HepG2 (cell line): Measurements from ENCODE around the gene BCL11B. TPM values are rescaled to one million over a fixed set of nuclear protein-coding genes. Genes with fewer than 3 reads are reported as not detected.

Source experiments
- GTF2F1 ChIP-seq: fragments of 150-350 bp; IDR thresholded peaks from 2 replicates; pipeline ENCODE4 v1.6.1; 2014; ENCODE audit warnings: low read length
- IRF2 ChIP-seq: IDR thresholded peaks from 2 replicates; pipeline ENCODE4 v1.6.1; 2018; ENCODE audit warnings: missing genetic modification reagents, missing compliant biosample characterization
- PHF5A ChIP-seq: IDR thresholded peaks from one replicate; pipeline ENCODE4 v1.6.1; 2018; ENCODE audit warnings: low read depth, missing genetic modification reagents; ENCODE audit not compliant: unreplicated experiment
- RBFOX2 ChIP-seq: fragments of 200-400 bp; formaldehyde crosslinking; IDR thresholded peaks from 2 replicates; pipeline ENCODE4 v1.6.1; 2017; ENCODE audit warnings: low read depth, mild to moderate bottlenecking, low read length
- SMAD9 ChIP-seq: sonication (generic); formaldehyde crosslinking; IDR thresholded peaks from 2 replicates; pipeline ENCODE4 v1.5.1; 2020; ENCODE audit warnings: mild to moderate bottlenecking, missing genetic modification reagents
- ZNF101 ChIP-seq: sonication (generic); formaldehyde crosslinking; IDR thresholded peaks from 2 replicates; pipeline ENCODE4 v1.4.0; 2020; ENCODE audit warnings: mild to moderate bottlenecking, low read depth, missing genetic modification reagents, borderline replicate concordance
- ZNF160 ChIP-seq: sonication (generic); formaldehyde crosslinking; IDR thresholded peaks from 2 replicates; pipeline ENCODE4 v1.8.0; 2022; ENCODE audit warnings: mild to moderate bottlenecking, inconsistent platforms, missing genetic modification reagents
- ZNF30 ChIP-seq: sonication (generic); formaldehyde crosslinking; IDR thresholded peaks from 2 replicates; pipeline ENCODE4 v1.5.0; 2020; ENCODE audit warnings: mild to moderate bottlenecking, missing genetic modification reagents
- ZNF329 ChIP-seq: sonication (generic); formaldehyde crosslinking; IDR thresholded peaks from 2 replicates; pipeline ENCODE4 v1.9.0; 2021; ENCODE audit warnings: low read depth, mild to moderate bottlenecking, missing genetic modification reagents
- ZNF652 ChIP-seq: IDR thresholded peaks from 2 replicates; pipeline ENCODE4 v1.6.1; 2016; ENCODE audit warnings: low read depth, borderline replicate concordance
- polyA plus RNA-seq, 8 experiments: library from polyadenylated mRNA; depleted of rRNA in 3 of 8; stranded (reverse) in 7 of 8; unstranded in 1 of 8; fragments of >200 nt; fragmentation: Illumina TruSeq in 4 of 8; extraction: Trizol in 4 of 8; gene quantifications; 2 replicates each; pipeline versions ENCODE4 v1.2.1 to v1.2.3, GENCODE V29; 2011 to 2016; ENCODE audit warnings: low read depth in 4 of 8, missing spikeins in 1 of 8, mixed read lengths in 1 of 8; ENCODE audit not compliant: insufficient read depth in 1 of 8
- total RNA-seq, 5 experiments: library from RNA; depleted of rRNA; stranded (reverse); fragments of >200 nt; fragmentation: Illumina TruSeq; extraction: Trizol; gene quantifications; 2 replicates each; pipeline ENCODE4 v1.2.3, GENCODE V29; 2016; ENCODE audit warnings: low read depth in 1 of 5
- TF ChIP-seq, protein P1 (sequence below): IDR thresholded peaks from 2 replicates; pipeline ENCODE4 v1.4.0; 2020; ENCODE audit warnings: mild to moderate bottlenecking, missing genetic modification reagents
- TF ChIP-seq, protein P2 (sequence below): sonication (generic); formaldehyde crosslinking; IDR thresholded peaks from 2 replicates; pipeline ENCODE4 v1.8.0; 2022; ENCODE audit warnings: missing genetic modification reagents, mild to moderate bottlenecking, moderate library complexity, borderline replicate concordance
- TF ChIP-seq, protein P3 (sequence below): sonication (generic); formaldehyde crosslinking; IDR thresholded peaks from 2 replicates; pipeline ENCODE4 v1.9.0; 2021; ENCODE audit warnings: missing genetic modification reagents, borderline replicate concordance

BCL11B gene
- total and polyA plus RNA-seq, 2 of the 13 experiments (the other 11 are each of a cell fraction or from before 2014, with no cell fraction given): not detected

DNA sequence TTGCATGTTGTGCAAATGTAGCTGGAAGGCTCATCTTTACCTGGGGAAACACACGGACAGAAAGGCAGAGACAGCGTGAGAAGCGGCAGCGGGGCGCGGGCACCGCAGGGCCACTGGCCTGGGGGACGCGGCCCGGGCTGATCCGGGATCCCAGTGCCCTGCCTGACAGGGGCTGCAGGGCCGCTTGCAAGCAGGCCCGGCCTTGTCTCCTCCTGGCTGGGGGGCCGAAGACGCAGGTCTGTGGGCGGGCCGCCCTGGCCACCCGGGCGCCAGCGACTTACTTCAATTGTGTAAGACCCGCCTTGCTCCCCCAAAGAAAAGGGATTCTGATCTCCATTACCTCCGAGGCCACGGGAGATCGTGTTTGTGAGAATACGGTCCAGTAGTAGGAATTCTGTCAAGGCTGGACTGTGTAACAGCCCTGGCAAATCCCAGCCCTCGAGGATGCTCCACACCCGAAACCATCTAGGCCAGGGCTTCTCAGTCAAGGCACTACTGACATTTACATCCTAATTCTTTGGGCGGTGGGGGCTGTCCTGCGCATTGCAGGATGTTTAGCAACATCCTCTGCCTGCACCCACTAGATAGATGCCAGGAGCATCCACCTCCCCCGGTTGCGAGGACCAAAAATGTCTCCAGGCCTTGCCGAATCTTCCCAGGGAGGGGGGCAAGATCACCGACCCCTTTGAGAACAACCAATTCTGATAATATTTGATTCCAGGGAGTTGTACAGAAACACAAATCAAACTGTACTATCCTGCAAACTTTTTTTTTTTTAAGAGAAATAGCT is 95.6 kb downstream of the BCL11B start (continued):
- TF ChIP-seq, protein P1, sequence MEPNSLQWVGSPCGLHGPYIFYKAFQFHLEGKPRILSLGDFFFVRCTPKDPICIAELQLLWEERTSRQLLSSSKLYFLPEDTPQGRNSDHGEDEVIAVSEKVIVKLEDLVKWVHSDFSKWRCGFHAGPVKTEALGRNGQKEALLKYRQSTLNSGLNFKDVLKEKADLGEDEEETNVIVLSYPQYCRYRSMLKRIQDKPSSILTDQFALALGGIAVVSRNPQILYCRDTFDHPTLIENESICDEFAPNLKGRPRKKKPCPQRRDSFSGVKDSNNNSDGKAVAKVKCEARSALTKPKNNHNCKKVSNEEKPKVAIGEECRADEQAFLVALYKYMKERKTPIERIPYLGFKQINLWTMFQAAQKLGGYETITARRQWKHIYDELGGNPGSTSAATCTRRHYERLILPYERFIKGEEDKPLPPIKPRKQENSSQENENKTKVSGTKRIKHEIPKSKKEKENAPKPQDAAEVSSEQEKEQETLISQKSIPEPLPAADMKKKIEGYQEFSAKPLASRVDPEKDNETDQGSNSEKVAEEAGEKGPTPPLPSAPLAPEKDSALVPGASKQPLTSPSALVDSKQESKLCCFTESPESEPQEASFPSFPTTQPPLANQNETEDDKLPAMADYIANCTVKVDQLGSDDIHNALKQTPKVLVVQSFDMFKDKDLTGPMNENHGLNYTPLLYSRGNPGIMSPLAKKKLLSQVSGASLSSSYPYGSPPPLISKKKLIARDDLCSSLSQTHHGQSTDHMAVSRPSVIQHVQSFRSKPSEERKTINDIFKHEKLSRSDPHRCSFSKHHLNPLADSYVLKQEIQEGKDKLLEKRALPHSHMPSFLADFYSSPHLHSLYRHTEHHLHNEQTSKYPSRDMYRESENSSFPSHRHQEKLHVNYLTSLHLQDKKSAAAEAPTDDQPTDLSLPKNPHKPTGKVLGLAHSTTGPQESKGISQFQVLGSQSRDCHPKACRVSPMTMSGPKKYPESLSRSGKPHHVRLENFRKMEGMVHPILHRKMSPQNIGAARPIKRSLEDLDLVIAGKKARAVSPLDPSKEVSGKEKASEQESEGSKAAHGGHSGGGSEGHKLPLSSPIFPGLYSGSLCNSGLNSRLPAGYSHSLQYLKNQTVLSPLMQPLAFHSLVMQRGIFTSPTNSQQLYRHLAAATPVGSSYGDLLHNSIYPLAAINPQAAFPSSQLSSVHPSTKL (CRISPR knock-in tag): no peak
- TF ChIP-seq ZNF30 (no peak), SMAD9 (no peak), ZNF101 (CRISPR knock-in tag) (no peak), PHF5A (CRISPR knock-in tag) (no peak), GTF2F1 (no peak), ZNF160 (CRISPR knock-in tag) (no peak), RBFOX2 (no peak), ZNF652 (no peak), IRF2 (CRISPR knock-in tag) (no peak), ZNF329 (CRISPR knock-in tag) (no peak)
- TF ChIP-seq, protein P2, sequence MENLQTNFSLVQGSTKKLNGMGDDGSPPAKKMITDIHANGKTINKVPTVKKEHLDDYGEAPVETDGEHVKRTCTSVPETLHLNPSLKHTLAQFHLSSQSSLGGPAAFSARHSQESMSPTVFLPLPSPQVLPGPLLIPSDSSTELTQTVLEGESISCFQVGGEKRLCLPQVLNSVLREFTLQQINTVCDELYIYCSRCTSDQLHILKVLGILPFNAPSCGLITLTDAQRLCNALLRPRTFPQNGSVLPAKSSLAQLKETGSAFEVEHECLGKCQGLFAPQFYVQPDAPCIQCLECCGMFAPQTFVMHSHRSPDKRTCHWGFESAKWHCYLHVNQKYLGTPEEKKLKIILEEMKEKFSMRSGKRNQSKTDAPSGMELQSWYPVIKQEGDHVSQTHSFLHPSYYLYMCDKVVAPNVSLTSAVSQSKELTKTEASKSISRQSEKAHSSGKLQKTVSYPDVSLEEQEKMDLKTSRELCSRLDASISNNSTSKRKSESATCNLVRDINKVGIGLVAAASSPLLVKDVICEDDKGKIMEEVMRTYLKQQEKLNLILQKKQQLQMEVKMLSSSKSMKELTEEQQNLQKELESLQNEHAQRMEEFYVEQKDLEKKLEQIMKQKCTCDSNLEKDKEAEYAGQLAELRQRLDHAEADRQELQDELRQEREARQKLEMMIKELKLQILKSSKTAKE (CRISPR knock-in tag): no peak
- TF ChIP-seq, protein P3, sequence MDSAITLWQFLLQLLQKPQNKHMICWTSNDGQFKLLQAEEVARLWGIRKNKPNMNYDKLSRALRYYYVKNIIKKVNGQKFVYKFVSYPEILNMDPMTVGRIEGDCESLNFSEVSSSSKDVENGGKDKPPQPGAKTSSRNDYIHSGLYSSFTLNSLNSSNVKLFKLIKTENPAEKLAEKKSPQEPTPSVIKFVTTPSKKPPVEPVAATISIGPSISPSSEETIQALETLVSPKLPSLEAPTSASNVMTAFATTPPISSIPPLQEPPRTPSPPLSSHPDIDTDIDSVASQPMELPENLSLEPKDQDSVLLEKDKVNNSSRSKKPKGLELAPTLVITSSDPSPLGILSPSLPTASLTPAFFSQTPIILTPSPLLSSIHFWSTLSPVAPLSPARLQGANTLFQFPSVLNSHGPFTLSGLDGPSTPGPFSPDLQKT (CRISPR knock-in tag): no peak
